ENCODE results near the gene COL5A3.

DNA sequence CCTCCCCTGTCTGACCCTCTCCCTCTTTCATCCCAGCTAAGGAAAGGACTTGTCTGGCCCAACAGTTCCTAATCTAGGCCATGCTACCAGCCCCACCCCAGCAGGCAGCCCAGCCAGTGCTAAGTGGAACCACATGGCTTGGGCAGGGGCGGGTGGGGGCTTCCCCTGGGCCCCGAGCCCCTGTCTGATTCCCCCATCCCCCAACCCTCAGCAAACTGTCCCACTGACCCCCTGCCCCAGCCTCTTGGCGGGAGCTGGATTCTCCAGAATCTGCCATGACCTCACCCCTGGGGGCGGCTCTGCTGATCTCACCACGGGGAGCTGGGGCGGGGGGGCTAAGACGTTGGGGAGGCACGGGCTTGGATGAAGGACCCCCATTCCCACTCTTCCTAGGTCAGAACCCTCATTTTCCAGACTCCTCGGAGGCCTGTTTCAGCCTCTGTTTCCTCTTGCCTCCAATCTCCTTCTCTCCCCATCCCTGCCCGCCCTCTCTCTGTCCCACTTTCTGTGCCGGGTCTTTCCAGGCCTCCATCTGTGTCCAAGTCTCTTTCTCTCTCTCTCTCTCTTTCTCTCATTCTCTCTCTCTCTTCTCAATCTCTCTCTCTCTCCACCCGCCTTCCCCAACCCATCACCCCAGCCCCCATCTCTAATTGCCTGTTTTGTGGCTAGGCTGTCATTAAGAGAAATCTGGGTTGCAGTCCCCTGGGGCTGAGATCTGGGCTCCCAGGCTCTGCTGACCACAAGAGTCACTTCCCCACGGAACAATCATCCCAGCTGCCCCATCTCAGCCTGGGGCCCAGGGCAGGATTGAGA is 2.7 kb downstream of the COL5A3 start:
- no peak for TF ChIP-seq ARNTL (CRISPR knock-in tag; IDR thresholded peaks at IDR 0.05; ENCODE audit: borderline replicate concordance, low read depth)
- TF ChIP-seq OSR1 (CRISPR knock-in tag; IDR thresholded peaks at IDR 0.05) = no peak
- TF ChIP-seq ZC3H10 (CRISPR knock-in tag; IDR thresholded peaks at IDR 0.05) = no peak
- TF ChIP-seq ZNF8 (CRISPR knock-in tag; IDR thresholded peaks at IDR 0.05) = no peak
- no peak for TF ChIP-seq ZFP30 (CRISPR knock-in tag; IDR thresholded peaks at IDR 0.05)
- TF ChIP-seq GLIS3 (CRISPR knock-in tag; IDR thresholded peaks at IDR 0.05) = no peak
- no peak for TF ChIP-seq RARB (CRISPR knock-in tag; IDR thresholded peaks at IDR 0.05)
- TF ChIP-seq, protein P1, sequence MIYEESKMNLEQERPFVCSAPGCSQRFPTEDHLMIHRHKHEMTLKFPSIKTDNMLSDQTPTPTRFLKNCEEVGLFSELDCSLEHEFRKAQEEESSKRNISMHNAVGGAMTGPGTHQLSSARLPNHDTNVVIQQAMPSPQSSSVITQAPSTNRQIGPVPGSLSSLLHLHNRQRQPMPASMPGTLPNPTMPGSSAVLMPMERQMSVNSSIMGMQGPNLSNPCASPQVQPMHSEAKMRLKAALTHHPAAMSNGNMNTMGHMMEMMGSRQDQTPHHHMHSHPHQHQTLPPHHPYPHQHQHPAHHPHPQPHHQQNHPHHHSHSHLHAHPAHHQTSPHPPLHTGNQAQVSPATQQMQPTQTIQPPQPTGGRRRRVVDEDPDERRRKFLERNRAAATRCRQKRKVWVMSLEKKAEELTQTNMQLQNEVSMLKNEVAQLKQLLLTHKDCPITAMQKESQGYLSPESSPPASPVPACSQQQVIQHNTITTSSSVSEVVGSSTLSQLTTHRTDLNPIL (CRISPR knock-in tag; IDR thresholded peaks at IDR 0.05; ENCODE audit: low read depth) = no peak
- TF ChIP-seq, protein P2, sequence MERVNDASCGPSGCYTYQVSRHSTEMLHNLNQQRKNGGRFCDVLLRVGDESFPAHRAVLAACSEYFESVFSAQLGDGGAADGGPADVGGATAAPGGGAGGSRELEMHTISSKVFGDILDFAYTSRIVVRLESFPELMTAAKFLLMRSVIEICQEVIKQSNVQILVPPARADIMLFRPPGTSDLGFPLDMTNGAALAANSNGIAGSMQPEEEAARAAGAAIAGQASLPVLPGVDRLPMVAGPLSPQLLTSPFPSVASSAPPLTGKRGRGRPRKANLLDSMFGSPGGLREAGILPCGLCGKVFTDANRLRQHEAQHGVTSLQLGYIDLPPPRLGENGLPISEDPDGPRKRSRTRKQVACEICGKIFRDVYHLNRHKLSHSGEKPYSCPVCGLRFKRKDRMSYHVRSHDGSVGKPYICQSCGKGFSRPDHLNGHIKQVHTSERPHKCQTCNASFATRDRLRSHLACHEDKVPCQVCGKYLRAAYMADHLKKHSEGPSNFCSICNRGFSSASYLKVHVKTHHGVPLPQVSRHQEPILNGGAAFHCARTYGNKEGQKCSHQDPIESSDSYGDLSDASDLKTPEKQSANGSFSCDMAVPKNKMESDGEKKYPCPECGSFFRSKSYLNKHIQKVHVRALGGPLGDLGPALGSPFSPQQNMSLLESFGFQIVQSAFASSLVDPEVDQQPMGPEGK (CRISPR knock-in tag; IDR thresholded peaks at IDR 0.05; ENCODE audit: borderline replicate concordance) = no peak
- no peak for TF ChIP-seq ZFP3 (CRISPR knock-in tag; IDR thresholded peaks at IDR 0.05)
- no peak for TF ChIP-seq SNAI2 (CRISPR knock-in tag; IDR thresholded peaks at IDR 0.05)
- TF ChIP-seq ZNF565 (CRISPR knock-in tag; conservative IDR thresholded peaks at IDR 0.05; ENCODE audit: low read depth) = no peak

All from SK-N-SH treated with all-trans-retinoic acid at 6 μM for 48 hours (cell line).